ENCODE data around the gene SKAP1.

The SKAP1 gene

DNA sequence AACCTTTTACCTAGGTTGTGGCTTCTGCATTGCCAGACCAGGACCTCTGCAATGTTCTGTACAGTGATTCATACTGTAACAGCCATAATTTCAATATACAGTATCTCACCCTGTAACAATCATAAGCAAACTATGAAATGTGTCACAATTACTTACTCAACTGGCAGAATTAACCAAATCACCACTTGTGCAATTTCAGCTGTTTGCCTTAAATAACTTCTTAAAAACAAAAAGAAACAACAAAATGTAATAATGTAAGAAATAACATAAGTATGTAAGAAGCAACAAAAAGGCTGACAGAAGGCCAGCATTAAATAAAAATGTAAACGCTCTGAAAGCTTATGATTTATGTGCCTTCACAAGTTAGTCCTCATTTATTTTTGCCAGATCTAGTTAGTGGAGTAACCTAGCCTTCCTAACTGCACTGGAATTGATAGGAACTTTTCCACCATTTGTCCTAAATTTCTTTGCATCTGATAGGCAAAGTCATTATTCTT is 96.9 kb downstream of the SKAP1 start:
- Histone ChIP-seq H3K27me3 (replicated peaks; ENCODE audit: insufficient read depth, low read length) (no peaks in the 10 kb centered on the region), H3F3A (ENCODE audit: insufficient read depth, low read length) (peaks cover 6% of the 10 kb centered on the region; the same call in 1 of the 2 replicates), H3K79me2 (ENCODE audit: low read length) (no peaks in the 10 kb centered on the region), H3K9me3 (replicated peaks; ENCODE audit: insufficient read depth, low read length) (no peaks in the 10 kb centered on the region), H3K9ac (ENCODE audit: low read length) (no peak overlapping the region), H3K4me3 (ENCODE audit: low read length) (no peak overlapping the region), H3K27ac (ENCODE audit: low read length) (no peak overlapping the region), H3K36me3 (replicated peaks; ENCODE audit: insufficient read depth, low read length) (no peaks in the 10 kb centered on the region), H4K20me1 (ENCODE audit: insufficient read depth, low read length) (no peaks in the 10 kb centered on the region), H3K4me1 (ENCODE audit: low read length) (peaks cover 26% of the 10 kb centered on the region), H3K9me2 (replicated peaks; ENCODE audit: insufficient read depth, low read length) (no peaks in the 10 kb centered on the region), H3K4me2 (ENCODE audit: low read depth, low read length) (peak overlapping the region; percentile 80), H2AFZ (ENCODE audit: low read length) (no peak overlapping the region)
- DNase-seq = peak; percentile 28
- TF ChIP-seq, protein P1, sequence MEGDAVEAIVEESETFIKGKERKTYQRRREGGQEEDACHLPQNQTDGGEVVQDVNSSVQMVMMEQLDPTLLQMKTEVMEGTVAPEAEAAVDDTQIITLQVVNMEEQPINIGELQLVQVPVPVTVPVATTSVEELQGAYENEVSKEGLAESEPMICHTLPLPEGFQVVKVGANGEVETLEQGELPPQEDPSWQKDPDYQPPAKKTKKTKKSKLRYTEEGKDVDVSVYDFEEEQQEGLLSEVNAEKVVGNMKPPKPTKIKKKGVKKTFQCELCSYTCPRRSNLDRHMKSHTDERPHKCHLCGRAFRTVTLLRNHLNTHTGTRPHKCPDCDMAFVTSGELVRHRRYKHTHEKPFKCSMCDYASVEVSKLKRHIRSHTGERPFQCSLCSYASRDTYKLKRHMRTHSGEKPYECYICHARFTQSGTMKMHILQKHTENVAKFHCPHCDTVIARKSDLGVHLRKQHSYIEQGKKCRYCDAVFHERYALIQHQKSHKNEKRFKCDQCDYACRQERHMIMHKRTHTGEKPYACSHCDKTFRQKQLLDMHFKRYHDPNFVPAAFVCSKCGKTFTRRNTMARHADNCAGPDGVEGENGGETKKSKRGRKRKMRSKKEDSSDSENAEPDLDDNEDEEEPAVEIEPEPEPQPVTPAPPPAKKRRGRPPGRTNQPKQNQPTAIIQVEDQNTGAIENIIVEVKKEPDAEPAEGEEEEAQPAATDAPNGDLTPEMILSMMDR (IDR thresholded peaks at IDR 0.05; ENCODE audit: low read length) = no peak
- TF ChIP-seq EZH2 (optimal IDR thresholded peaks at IDR 0.05; ENCODE audit: low read depth, low read length) = no peak
- TF ChIP-seq EZH2phosphoT487 (IDR thresholded peaks at IDR 0.05; ENCODE audit: low read length) = no peak

DNA sequence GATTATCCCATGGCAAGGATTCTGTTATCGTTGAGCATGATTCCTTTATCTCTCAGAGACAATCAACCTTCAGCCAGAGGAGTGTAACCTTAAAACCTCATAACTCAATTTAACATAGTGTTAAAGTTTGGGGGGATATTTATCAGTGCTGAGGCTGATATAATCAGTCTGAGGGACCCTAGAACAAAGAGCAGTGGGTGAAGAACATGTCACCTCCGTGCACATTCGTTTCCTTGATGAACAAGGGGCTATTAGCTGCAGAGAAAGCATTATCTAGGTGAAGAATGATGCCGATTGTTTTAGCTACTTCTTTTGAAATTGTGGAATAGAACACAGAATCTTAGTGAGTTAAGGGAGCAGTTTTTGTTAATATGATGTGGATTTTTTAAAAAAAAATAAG is 99.1 kb downstream of the SKAP1 start:
- Histone ChIP-seq H3K4me2 (ENCODE audit: low read depth, low read length) (no peak overlapping the region), H3K9ac (ENCODE audit: low read length) (no peak overlapping the region), H3K9me3 (replicated peaks; ENCODE audit: insufficient read depth, low read length) (no peaks in the 10 kb centered on the region), H4K20me1 (ENCODE audit: insufficient read depth, low read length) (no peaks in the 10 kb centered on the region), H3F3A (ENCODE audit: insufficient read depth, low read length) (peaks cover 6% of the 10 kb centered on the region; the same call in 1 of the 2 replicates), H3K27me3 (replicated peaks; ENCODE audit: insufficient read depth, low read length) (no peaks in the 10 kb centered on the region), H2AFZ (ENCODE audit: low read length) (no peak overlapping the region), H3K4me3 (ENCODE audit: low read length) (no peak overlapping the region), H3K27ac (ENCODE audit: low read length) (no peak overlapping the region), H3K4me1 (ENCODE audit: low read length) (peaks cover 26% of the 10 kb centered on the region), H3K79me2 (ENCODE audit: low read length) (no peaks in the 10 kb centered on the region), H3K9me2 (replicated peaks; ENCODE audit: insufficient read depth, low read length) (no peaks in the 10 kb centered on the region), H3K36me3 (replicated peaks; ENCODE audit: insufficient read depth, low read length) (no peaks in the 10 kb centered on the region)
- no peak for DNase-seq
- no peak for TF ChIP-seq EZH2phosphoT487 (IDR thresholded peaks at IDR 0.05; ENCODE audit: low read length)
- TF ChIP-seq, protein P1 (IDR thresholded peaks at IDR 0.05; ENCODE audit: low read length) = no peak
- TF ChIP-seq EZH2 (optimal IDR thresholded peaks at IDR 0.05; ENCODE audit: low read depth, low read length) = no peak

DNA sequence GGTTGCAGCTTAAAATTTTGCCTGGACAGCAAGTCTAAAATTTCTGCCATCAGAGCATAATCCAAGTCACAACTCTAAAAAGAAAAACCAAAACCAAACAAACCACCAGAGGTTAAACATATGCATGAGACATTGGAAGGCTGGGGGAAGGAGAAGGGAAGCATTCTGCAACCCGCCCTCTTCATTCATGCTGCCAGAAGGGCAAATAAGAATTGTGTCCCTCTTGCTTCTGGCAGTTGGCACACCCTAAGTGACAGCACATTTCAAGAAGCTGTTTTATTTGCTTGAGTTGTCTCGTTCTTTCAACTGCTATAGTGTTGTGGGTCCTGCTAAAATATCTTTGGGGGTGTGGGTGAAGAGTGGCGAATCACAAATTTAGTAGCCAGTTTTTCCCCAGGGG is 99.6 kb downstream of the SKAP1 start:
- Histone ChIP-seq H3K9me3 (replicated peaks; ENCODE audit: insufficient read depth, low read length) (no peaks in the 10 kb centered on the region), H3K79me2 (ENCODE audit: low read length) (no peaks in the 10 kb centered on the region), H3F3A (ENCODE audit: insufficient read depth, low read length) (peaks cover 6% of the 10 kb centered on the region; the same call in 1 of the 2 replicates), H3K27me3 (replicated peaks; ENCODE audit: insufficient read depth, low read length) (no peaks in the 10 kb centered on the region), H4K20me1 (ENCODE audit: insufficient read depth, low read length) (no peaks in the 10 kb centered on the region), H3K9ac (ENCODE audit: low read length) (no peak overlapping the region), H3K4me2 (ENCODE audit: low read depth, low read length) (no peak overlapping the region), H3K9me2 (replicated peaks; ENCODE audit: insufficient read depth, low read length) (no peaks in the 10 kb centered on the region), H3K27ac (ENCODE audit: low read length) (no peak overlapping the region), H2AFZ (ENCODE audit: low read length) (no peak overlapping the region), H3K36me3 (replicated peaks; ENCODE audit: insufficient read depth, low read length) (no peaks in the 10 kb centered on the region), H3K4me3 (ENCODE audit: low read length) (no peak overlapping the region), H3K4me1 (ENCODE audit: low read length) (peaks cover 22% of the 10 kb centered on the region)
- no peak for DNase-seq
- no peak for TF ChIP-seq EZH2phosphoT487 (IDR thresholded peaks at IDR 0.05; ENCODE audit: low read length)
- no peak for TF ChIP-seq EZH2 (optimal IDR thresholded peaks at IDR 0.05; ENCODE audit: low read depth, low read length)
- TF ChIP-seq, protein P1 (IDR thresholded peaks at IDR 0.05; ENCODE audit: low read length) = no peak
